ENCODE measurements around the gene NPPA.

The NPPA gene

DNA sequence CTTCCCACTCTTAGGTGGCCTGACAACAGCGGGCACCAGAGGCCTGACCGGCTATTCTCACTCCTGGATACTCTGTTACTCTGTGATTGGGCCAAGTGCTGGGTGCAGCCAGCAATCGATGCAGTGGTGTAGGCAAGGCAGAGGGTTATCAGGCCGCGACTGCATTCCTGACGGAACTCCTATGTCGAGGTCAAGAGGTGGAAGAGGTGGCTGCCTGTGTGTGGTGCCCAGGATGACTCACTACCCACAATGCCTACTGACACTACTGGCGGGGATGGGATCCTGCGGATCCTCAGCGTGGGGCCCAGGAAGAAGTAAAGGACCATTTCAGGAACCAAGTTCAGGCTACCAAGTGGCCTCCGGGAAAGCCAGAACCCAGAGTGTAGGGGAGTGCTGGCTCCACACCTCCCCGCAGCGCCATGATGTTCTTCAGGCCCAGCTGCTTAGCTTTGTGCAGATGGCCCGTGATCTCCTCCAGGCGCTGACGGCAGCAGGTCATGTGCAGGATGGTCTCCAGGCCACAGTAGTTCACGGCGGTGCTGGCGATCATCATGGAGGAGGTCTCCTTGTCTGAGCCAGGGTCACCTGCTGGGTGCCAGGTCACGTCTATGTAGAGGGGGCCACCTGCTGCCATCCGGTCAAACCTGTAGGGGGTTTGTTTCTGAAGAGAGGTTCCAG lies 46.7 kb downstream of the NPPA start:
- no peak overlapping the region for H2BK12ac ChIP-seq (ENCODE audit: low read length)
- no peak overlapping the region for H2AK5ac ChIP-seq (ENCODE audit: low read length)
- no peak overlapping the region for H2AFZ ChIP-seq (ENCODE audit: insufficient read depth, low read length, poor library complexity)
- no peak overlapping the region for H3K27ac ChIP-seq (ENCODE audit: low read depth, low read length)
- H3K79me1 ChIP-seq (ENCODE audit: low read length): peaks cover 18% of the 10 kb centered on the region
- H3K4ac ChIP-seq (ENCODE audit: low read depth, low read length): no peak overlapping the region
- no peak overlapping the region for H4K12ac ChIP-seq (ENCODE audit: low read depth, low read length)
- H3K4me2 ChIP-seq (ENCODE audit: low read length): no peak overlapping the region
- no peak overlapping the region for H3K18ac ChIP-seq (ENCODE audit: low read length)
- no peak overlapping the region for H3K23ac ChIP-seq (ENCODE audit: low read length)
- WGBS (ENCODE audit: extremely low coverage, insufficient coverage, insufficient read length): no CpG with 5 or more reads among the region's 21 CpGs
- H3K4me1 ChIP-seq (ENCODE audit: control insufficient read depth in 1 of 2, insufficient read depth in 2 of 2, low read length in 2 of 2): peaks cover 16 to 24% of the 10 kb centered on the region in 2 experiments
- no peak overlapping the region for H4K91ac ChIP-seq (ENCODE audit: low read depth, low read length)
- H2BK120ac ChIP-seq (ENCODE audit: insufficient read depth, low read length, poor library complexity): no peak overlapping the region
- H3K9me3 ChIP-seq (ENCODE audit: insufficient read depth, low read depth, low read length): peaks cover 2% of the 10 kb centered on the region
- H3K14ac ChIP-seq (ENCODE audit: low read length): no peak overlapping the region
- peaks cover 7% of the 10 kb centered on the region for H3K79me2 ChIP-seq (ENCODE audit: control insufficient read depth, insufficient read depth, low read length, poor library complexity)
- no peak overlapping the region for H3K9ac ChIP-seq (ENCODE audit: low read length)
- no peak overlapping the region for H2BK5ac ChIP-seq (ENCODE audit: low read depth, low read length, poor library complexity)
- H3K27me3 ChIP-seq (ENCODE audit: insufficient read depth, low read length): no peaks in the 10 kb centered on the region
- H4K8ac ChIP-seq (ENCODE audit: low read depth, low read length): no peak overlapping the region
- DNase-seq: no peak
- peaks cover 12 to 25% of the 10 kb centered on the region in 2 experiments for H3K36me3 ChIP-seq (ENCODE audit: control insufficient read depth in 1 of 2, insufficient read depth in 2 of 2, low read length in 2 of 2)
- H3K4me3 ChIP-seq (ENCODE audit: low read depth, low read length): no peak overlapping the region

GRCh38 chr1:11800391-11800755 lies 47.2 kb downstream of the NPPA start:
- Histone ChIP-seq H2BK12ac (ENCODE audit: low read length) (no peak overlapping the region), H3K27me3 (ENCODE audit: insufficient read depth, low read length) (no peaks in the 10 kb centered on the region), H3K79me1 (ENCODE audit: low read length) (peaks cover 15% of the 10 kb centered on the region), H3K4ac (ENCODE audit: low read depth, low read length) (no peak overlapping the region), H3K9ac (ENCODE audit: low read length) (no peak overlapping the region), H2BK5ac (ENCODE audit: low read depth, low read length, poor library complexity) (no peak overlapping the region), H3K23ac (ENCODE audit: low read length) (no peak overlapping the region), H4K8ac (ENCODE audit: low read depth, low read length) (no peak overlapping the region), H2BK120ac (ENCODE audit: insufficient read depth, low read length, poor library complexity) (no peak overlapping the region), H3K4me3 (ENCODE audit: low read depth, low read length) (no peak overlapping the region), H3K79me2 (ENCODE audit: control insufficient read depth, insufficient read depth, low read length, poor library complexity) (peaks cover 5% of the 10 kb centered on the region), H3K27ac (ENCODE audit: low read depth, low read length) (no peak overlapping the region), H3K14ac (ENCODE audit: low read length) (no peak overlapping the region), H2AK5ac (ENCODE audit: low read length) (no peak overlapping the region), H3K4me2 (ENCODE audit: low read length) (no peak overlapping the region), H4K12ac (ENCODE audit: low read depth, low read length) (no peak overlapping the region), H2AFZ (ENCODE audit: insufficient read depth, low read length, poor library complexity) (no peak overlapping the region), H3K18ac (ENCODE audit: low read length) (no peak overlapping the region), H3K36me3 (ENCODE audit: control insufficient read depth in 1 of 2, insufficient read depth in 2 of 2, low read length in 2 of 2) (peaks cover 15 to 29% of the 10 kb centered on the region in 2 experiments), H3K4me1 (ENCODE audit: control insufficient read depth in 1 of 2, insufficient read depth in 2 of 2, low read length in 2 of 2) (peaks cover 16 to 24% of the 10 kb centered on the region in 2 experiments), H3K9me3 (ENCODE audit: insufficient read depth, low read depth, low read length) (peaks cover 2% of the 10 kb centered on the region), H4K91ac (ENCODE audit: low read depth, low read length) (no peak overlapping the region)
- no CpG with 5 or more reads among the region's 8 CpGs for WGBS (ENCODE audit: extremely low coverage, insufficient coverage, insufficient read length)
- DNase-seq: no peak

GRCh38 chr1:11799896-11800295 lies 47.7 kb downstream of the NPPA start:
- H3K27ac ChIP-seq (ENCODE audit: low read depth, low read length): no peak overlapping the region
- no peak overlapping the region for H2BK5ac ChIP-seq (ENCODE audit: low read depth, low read length, poor library complexity)
- H3K79me2 ChIP-seq (ENCODE audit: control insufficient read depth, insufficient read depth, low read length, poor library complexity): peaks cover under 1% of the 10 kb centered on the region
- H3K18ac ChIP-seq (ENCODE audit: low read length): no peak overlapping the region
- H3K14ac ChIP-seq (ENCODE audit: low read length): no peak overlapping the region
- no peaks in the 10 kb centered on the region for H3K27me3 ChIP-seq (ENCODE audit: insufficient read depth, low read length)
- no CpG with 5 or more reads among the region's 9 CpGs for WGBS (ENCODE audit: extremely low coverage, insufficient coverage, insufficient read length)
- H2BK12ac ChIP-seq (ENCODE audit: low read length): no peak overlapping the region
- peaks cover 2% of the 10 kb centered on the region for H3K9me3 ChIP-seq (ENCODE audit: insufficient read depth, low read depth, low read length)
- no peak overlapping the region for H4K91ac ChIP-seq (ENCODE audit: low read depth, low read length)
- H3K4me1 ChIP-seq (ENCODE audit: control insufficient read depth in 1 of 2, insufficient read depth in 2 of 2, low read length in 2 of 2): peaks cover 16 to 21% of the 10 kb centered on the region in 2 experiments
- no peak overlapping the region for H3K4me2 ChIP-seq (ENCODE audit: low read length)
- no peak overlapping the region for H2AK5ac ChIP-seq (ENCODE audit: low read length)
- no peak overlapping the region for H4K12ac ChIP-seq (ENCODE audit: low read depth, low read length)
- DNase-seq: no peak
- no peak overlapping the region for H3K9ac ChIP-seq (ENCODE audit: low read length)
- peaks cover 20 to 33% of the 10 kb centered on the region in 2 experiments for H3K36me3 ChIP-seq (ENCODE audit: control insufficient read depth in 1 of 2, insufficient read depth in 2 of 2, low read length in 2 of 2)
- no peak overlapping the region for H3K23ac ChIP-seq (ENCODE audit: low read length)
- H4K8ac ChIP-seq (ENCODE audit: low read depth, low read length): no peak overlapping the region
- no peak overlapping the region for H3K4me3 ChIP-seq (ENCODE audit: low read depth, low read length)
- H3K4ac ChIP-seq (ENCODE audit: low read depth, low read length): no peak overlapping the region
- H2BK120ac ChIP-seq (ENCODE audit: insufficient read depth, low read length, poor library complexity): no peak overlapping the region
- H2AFZ ChIP-seq (ENCODE audit: insufficient read depth, low read length, poor library complexity): no peak overlapping the region
- peaks cover 10% of the 10 kb centered on the region for H3K79me1 ChIP-seq (ENCODE audit: low read length)

DNA sequence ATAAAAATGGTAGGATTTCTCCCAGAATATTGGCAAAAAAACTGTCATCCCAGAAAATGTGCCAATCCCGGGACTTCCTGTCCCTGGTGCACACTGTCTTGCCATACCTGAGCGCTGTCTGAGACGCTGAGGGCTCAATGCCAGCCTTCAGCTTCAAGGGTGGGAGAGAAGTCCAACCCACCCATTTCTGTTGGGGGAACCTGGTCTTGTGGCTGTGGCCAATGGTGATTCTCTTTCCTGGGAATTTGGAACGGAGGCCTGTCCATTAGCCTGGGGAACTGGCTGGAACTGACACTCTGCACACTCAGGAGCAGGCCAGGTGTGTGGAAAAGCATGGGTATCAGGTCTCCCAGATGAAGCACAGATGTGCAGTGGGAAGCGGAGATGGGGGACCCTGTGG lies 48.5 kb downstream of the NPPA start:
- no peak overlapping the region for H3K4me2 ChIP-seq (ENCODE audit: low read length)
- no CpG with 5 or more reads among the region's 5 CpGs for WGBS (ENCODE audit: extremely low coverage, insufficient coverage, insufficient read length)

More for the DNA sequence above, 48.5 kb downstream of the NPPA start:
- Histone ChIP-seq H3K27me3 (ENCODE audit: insufficient read depth, low read length) (no peaks in the 10 kb centered on the region), H3K18ac (ENCODE audit: low read length) (no peak overlapping the region), H2BK5ac (ENCODE audit: low read depth, low read length, poor library complexity) (no peak overlapping the region), H4K91ac (ENCODE audit: low read depth, low read length) (no peak overlapping the region), H3K4me1 (ENCODE audit: control insufficient read depth in 1 of 2, insufficient read depth in 2 of 2, low read length in 2 of 2) (peaks cover 15 to 19% of the 10 kb centered on the region in 2 experiments), H4K8ac (ENCODE audit: low read depth, low read length) (no peak overlapping the region), H3K79me2 (ENCODE audit: control insufficient read depth, insufficient read depth, low read length, poor library complexity) (no peaks in the 10 kb centered on the region), H2BK120ac (ENCODE audit: insufficient read depth, low read length, poor library complexity) (no peak overlapping the region), H3K79me1 (ENCODE audit: low read length) (peaks cover 9% of the 10 kb centered on the region), H3K14ac (ENCODE audit: low read length) (no peak overlapping the region), H4K12ac (ENCODE audit: low read depth, low read length) (no peak overlapping the region), H3K9ac (ENCODE audit: low read length) (no peak overlapping the region), H2AFZ (ENCODE audit: insufficient read depth, low read length, poor library complexity) (no peak overlapping the region), H2BK12ac (ENCODE audit: low read length) (no peak overlapping the region), H3K27ac (ENCODE audit: low read depth, low read length) (no peak overlapping the region), H3K9me3 (ENCODE audit: insufficient read depth, low read depth, low read length) (peaks cover 3% of the 10 kb centered on the region), H3K4ac (ENCODE audit: low read depth, low read length) (no peak overlapping the region), H2AK5ac (ENCODE audit: low read length) (no peak overlapping the region), H3K36me3 (ENCODE audit: control insufficient read depth in 1 of 2, insufficient read depth in 2 of 2, low read length in 2 of 2) (peaks cover 25 to 41% of the 10 kb centered on the region in 2 experiments), H3K23ac (ENCODE audit: low read length) (no peak overlapping the region), H3K4me3 (ENCODE audit: low read depth, low read length) (no peak overlapping the region)
- no peak for DNase-seq
